Esophagus squamous epithelium (tissue), 4 donors: ENCODE results near the gene TMED10.

Source experiments
- CTCF ChIP-seq, 6 experiments: fragments of 450-650 bp in 4 of 6; fragments of 200-600 bp in 2 of 6; sonication (generic) in 2 of 6; IDR thresholded peaks; one replicate each; pipeline ENCODE4 v1.5.1; 2016 to 2019; ENCODE audit warnings: antibody characterized with exemption in 6 of 6, mild to moderate bottlenecking in 4 of 6, moderate library complexity in 4 of 6
- POLR2A ChIP-seq, 4 donors: fragments of 450-650 bp; IDR thresholded peaks; one replicate each; pipeline ENCODE4 v1.6.1; 2017; ENCODE audit warnings: antibody characterized with exemption in 4 of 4, mild to moderate bottlenecking in 4 of 4, moderate library complexity in 3 of 4

DNA sequence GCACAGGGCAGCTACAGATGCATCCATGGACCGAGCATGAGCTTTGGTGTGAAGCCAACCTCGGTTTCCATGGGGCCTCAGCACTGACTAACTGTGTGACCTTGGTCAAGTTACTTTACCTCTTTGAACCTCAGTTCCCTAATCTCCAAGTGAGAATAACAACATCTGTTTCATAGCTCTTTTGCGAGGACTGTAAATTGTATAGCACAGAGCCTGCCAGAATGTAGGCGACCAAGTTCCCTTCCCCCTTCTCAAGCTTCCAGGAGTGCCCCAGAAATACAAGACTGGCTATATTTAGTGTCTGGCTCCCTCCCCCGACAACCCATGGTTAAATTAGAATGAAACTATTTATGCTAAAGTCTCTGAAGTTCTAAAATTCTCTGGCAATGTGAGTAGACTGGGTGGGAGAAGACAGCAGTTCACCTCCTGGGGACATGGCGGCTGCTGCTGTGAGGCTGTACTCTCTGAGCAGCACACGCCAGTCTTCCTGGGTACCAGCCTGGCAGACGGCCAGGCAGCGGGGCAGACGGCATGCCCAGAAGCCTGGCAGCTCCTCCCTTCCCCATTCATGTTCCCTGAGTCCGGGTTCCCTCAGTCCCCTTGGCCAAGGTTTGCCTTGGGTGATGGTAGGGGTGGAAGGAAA lies 22.0 kb upstream of the TMED10 start:
- TF ChIP-seq CTCF (IDR thresholded peaks at IDR 0.05) (no peak), POLR2A (IDR thresholded peaks at IDR 0.05) (no peak)
